Astrocyte of the cerebellum (primary cell): Measurements from ENCODE around the gene TRIM2.

Source experiments
- DNase-seq: peaks from one replicate; pipeline ENCODE4 v3.0.0-alpha.2; 2011; ENCODE audit warnings: low read depth
- H3K4me3 ChIP-seq: 2 replicates; pipeline ENCODE4 v1.5.1; 2011; ENCODE audit warnings: mild to moderate bottlenecking, low read depth, low read length, moderate library complexity
- in situ Hi-C: cut with HindIII; loops from 2 replicates; pipeline ENCODE4 v1.10.0; 2017; ENCODE audit warnings: low sequenced_read_pairs
- TF ChIP-seq, protein P1 (sequence below): IDR thresholded peaks from 2 replicates; pipeline ENCODE4 v1.5.1; 2012; ENCODE audit warnings: low read length, low read depth, moderate library complexity, mild to moderate bottlenecking; ENCODE audit errors: missing control alignments

TRIM2 gene

DNA sequence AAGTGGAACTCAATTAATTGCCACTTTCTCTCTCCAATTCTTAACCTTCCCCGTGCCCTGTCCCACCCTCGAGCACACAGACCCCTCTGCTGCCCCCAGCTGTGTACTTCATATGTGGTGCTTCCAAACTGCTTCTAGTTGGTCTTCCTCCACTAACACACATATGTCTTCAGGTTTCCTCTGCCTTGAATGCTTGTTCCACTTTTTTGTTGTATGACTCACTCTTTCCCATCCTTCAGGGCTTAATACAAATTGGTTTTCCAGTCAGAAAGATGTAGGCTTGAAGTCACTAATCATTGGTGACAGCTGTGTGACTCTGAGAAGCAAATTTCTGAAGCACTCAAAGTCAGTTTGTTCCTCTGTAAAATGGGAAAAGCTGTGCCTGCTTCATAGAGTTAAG lies 30.6 kb downstream of the TRIM2 start:
- no peak for DNase-seq
- in situ Hi-C loops: no loop called here
- H3K4me3 ChIP-seq: no peak overlapping the region
- TF ChIP-seq, protein P1, sequence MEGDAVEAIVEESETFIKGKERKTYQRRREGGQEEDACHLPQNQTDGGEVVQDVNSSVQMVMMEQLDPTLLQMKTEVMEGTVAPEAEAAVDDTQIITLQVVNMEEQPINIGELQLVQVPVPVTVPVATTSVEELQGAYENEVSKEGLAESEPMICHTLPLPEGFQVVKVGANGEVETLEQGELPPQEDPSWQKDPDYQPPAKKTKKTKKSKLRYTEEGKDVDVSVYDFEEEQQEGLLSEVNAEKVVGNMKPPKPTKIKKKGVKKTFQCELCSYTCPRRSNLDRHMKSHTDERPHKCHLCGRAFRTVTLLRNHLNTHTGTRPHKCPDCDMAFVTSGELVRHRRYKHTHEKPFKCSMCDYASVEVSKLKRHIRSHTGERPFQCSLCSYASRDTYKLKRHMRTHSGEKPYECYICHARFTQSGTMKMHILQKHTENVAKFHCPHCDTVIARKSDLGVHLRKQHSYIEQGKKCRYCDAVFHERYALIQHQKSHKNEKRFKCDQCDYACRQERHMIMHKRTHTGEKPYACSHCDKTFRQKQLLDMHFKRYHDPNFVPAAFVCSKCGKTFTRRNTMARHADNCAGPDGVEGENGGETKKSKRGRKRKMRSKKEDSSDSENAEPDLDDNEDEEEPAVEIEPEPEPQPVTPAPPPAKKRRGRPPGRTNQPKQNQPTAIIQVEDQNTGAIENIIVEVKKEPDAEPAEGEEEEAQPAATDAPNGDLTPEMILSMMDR: no peak

DNA sequence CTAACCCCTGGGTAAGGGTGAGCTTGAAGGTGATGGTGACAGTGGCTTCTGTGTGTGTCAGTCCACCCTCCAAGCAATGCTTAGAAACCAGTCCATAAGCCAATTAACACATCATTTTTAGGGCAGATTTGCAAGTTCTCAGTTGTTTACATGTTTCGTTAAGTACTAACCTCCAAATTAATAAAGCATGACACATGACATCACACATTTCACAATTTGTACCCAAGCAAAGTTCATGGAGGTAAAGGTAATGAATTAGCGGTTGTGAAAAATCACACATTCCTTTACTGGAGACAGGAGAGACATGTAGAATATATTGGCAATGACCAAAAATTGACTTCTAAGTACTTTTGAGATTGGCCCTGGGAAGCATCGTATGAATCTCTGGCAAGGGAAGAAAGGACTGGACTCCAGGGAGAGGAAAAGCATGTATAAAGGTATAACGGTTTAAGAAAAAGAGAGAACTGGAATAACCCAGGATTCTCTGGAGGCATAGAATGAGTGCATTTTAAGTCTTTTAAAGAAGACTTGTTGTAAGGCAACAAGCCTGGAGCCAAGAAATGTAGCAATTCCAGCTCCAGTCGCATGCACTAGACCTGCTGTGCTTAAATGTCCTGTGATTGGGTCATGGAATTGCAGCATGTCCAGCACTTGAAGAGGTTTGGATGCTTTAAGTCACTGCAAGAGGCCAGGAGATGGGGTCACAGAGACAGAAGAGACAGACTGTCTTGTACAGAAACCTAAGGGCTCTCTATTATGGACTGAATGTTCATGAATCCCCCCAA lies 34.1 kb downstream of the TRIM2 start:
- DNase-seq: no peak
- no peak overlapping the region for H3K4me3 ChIP-seq
- TF ChIP-seq, protein P1: no peak
- in situ Hi-C loops: no loop called here

DNA sequence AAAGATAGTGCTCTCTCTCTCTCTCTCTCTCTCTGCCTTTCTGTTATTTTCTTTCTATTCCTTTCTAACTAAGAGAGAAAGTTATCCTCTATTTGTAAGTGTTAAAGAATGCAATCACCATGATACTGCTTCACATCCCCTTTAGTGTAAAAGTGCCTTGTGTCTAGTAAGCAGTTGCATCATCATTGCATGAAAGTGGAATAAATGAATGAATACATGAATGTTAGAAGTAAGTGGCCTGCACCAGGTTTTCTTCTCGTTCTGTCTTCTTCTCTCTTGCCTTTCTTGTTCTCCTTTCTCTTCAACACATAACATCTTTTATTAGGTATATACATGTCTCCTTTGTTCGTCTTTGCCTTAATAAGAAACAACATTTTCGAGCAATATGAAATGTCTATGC lies 35.2 kb downstream of the TRIM2 start:
- DNase-seq: no peak
- no peak overlapping the region for H3K4me3 ChIP-seq
- TF ChIP-seq, protein P1: no peak
- in situ Hi-C loops: no loop called here

DNA sequence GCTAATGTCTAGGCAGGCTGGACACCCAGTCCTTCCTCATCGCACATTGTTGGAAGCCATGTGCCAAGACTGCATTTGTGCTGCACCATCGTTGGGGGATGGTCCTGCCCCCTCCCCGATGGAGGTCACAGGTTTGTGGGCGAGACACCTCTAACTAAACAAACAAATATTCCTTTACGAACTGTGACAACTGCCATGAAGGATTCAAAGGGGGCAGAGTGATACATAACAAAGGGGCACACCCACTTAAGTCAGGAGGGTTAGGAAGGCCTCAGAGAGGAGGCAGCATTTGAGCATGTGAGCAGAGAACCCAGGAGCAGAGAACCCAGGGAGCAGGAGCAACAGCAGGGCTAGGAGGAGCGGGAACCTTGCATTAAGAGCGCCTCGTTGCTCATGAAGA lies 37.1 kb downstream of the TRIM2 start:
- no peak for DNase-seq
- TF ChIP-seq, protein P1: no peak
- no peak overlapping the region for H3K4me3 ChIP-seq
- in situ Hi-C loops: no loop called here

DNA sequence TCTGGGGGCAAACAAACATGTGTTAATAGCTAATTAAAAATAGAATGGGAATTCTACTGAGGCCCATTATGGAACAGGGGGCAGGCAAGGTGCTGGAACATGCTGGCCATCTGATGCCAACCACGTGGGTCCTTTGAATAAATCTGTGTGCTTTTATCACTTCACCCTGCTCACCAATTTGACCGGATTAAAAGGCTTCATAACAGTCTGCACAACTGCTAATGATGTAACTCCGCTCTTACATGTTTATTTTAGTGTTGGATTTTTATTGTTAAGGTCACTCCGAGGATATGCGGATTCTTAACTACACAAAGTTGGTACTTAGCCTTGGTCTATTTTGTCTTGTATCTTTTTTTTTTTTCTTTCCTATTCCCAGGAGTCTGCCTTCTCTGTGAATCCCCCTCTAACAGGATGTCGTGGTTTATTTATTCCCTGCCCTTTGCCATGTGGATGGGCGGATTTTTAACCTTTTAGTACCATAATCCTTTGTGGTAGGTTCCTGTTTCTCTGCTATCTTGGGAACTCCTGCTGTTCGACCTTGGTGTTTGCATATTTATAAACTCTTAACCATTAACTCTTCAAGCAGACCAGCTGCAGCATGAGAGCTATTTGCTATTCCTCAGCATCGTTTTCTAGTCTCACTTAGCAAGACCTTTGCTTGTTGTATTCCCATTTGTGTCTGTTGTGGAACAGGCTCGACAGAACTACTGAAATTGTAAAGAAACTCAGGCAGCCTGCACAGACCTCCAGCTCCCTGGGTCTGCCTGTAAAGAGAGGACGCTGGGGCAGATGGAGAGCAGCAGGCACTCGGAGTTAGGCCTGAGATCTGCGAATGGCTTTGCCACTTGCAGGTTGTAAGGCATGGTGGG lies 38.0 kb downstream of the TRIM2 start:
- H3K4me3 ChIP-seq: no peak overlapping the region
- DNase-seq: no peak
- in situ Hi-C loops: no loop called here
- TF ChIP-seq, protein P1: no peak

DNA sequence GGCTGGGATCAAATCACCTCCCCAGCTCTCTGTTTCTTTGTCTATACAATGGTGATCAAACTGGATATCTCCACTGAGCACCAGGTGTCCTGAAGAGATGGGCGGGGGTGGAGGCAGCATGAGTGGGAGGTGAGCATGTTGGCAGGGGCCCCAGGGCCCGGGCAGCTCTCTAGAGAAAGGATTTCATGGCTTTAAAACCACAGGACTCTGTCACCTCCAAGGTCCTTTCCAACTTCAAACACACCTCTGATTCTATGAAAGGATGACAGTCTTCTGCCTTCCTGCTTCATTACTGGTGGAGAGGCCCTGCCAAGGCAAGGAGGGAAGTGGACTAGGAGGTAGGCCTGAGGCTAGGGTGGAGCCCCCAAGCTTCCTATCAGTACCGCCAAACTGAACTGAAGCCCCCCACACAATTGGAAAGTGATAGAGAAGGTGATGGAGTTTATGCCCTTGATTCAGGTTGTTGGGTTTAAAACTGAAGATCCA lies 38.6 kb downstream of the TRIM2 start:
- TF ChIP-seq, protein P1: no peak
- DNase-seq: no peak
- in situ Hi-C loops: no loop called here
- no peak overlapping the region for H3K4me3 ChIP-seq
